ENCODE results near the gene PYCR2.

The PYCR2 gene

GRCh38 chr1:225873281-225873850 is 50.7 kb downstream of the PYCR2 start:
- peak; percentile 37 for DNase-seq

- DNase-seq = peak; percentile 67
Measured at GRCh38 chr1:225872075-225872430, 52.0 kb downstream of the PYCR2 start.

GRCh38 chr1:225871359-225872074 is 52.5 kb downstream of the PYCR2 start:
- peak; percentile 95 for DNase-seq

GRCh38 chr1:225870911-225871310 is 53.1 kb downstream of the PYCR2 start:
- DNase-seq = peak; percentile 80
